Mesenchymal stem cell (in vitro differentiated cells and primary cell): ENCODE measurements around the gene OTOP3.

Experiments used
- DNase-seq: peaks from one replicate; pipeline ENCODE4 v3.0.0-alpha.2; 2013
- H2AFZ ChIP-seq: one replicate; pipeline ENCODE4 v1.6.1; 2013; ENCODE audit warnings: low read depth, mild to moderate bottlenecking, control low read depth, inconsistent platforms, low read length, moderate library complexity
- H2AK5ac ChIP-seq: 2 replicates; pipeline ENCODE4 v1.6.1; 2013; ENCODE audit warnings: low read length, moderate library complexity, mild to moderate bottlenecking, inconsistent platforms; ENCODE audit not compliant: severe bottlenecking
- H2BK120ac ChIP-seq: one replicate; pipeline ENCODE4 v1.6.1; 2013; ENCODE audit warnings: low read depth, mild to moderate bottlenecking, inconsistent platforms, low read length, moderate library complexity
- H2BK12ac ChIP-seq, 2 experiments: one replicate each; pipeline ENCODE4 v1.6.1; 2013; ENCODE audit warnings: inconsistent platforms in 2 of 2, low read length in 2 of 2, mild to moderate bottlenecking in 2 of 2, moderate library complexity in 2 of 2, control low read depth in 1 of 2
- H2BK15ac ChIP-seq: one replicate; pipeline ENCODE4 v1.6.1; 2013; ENCODE audit warnings: mild to moderate bottlenecking, low read depth, inconsistent platforms; ENCODE audit not compliant: poor library complexity, severe bottlenecking
- H2BK5ac ChIP-seq: 2 replicates; pipeline ENCODE4 v1.6.1; 2013; ENCODE audit warnings: low read depth, mild to moderate bottlenecking, low read length, control low read depth, inconsistent platforms; ENCODE audit not compliant: poor library complexity, severe bottlenecking
- H3K14ac ChIP-seq, 2 experiments: one replicate each; pipeline ENCODE4 v1.6.1; 2013; ENCODE audit warnings: inconsistent platforms in 2 of 2, low read length in 2 of 2, control low read depth in 1 of 2, mild to moderate bottlenecking in 1 of 2, moderate library complexity in 1 of 2
- H3K18ac ChIP-seq, 2 experiments: one replicate each; pipeline ENCODE4 v1.6.1; 2013; ENCODE audit warnings: inconsistent platforms in 2 of 2, low read length in 2 of 2, control low read depth in 1 of 2, low read depth in 1 of 2, mild to moderate bottlenecking in 1 of 2
- H3K23ac ChIP-seq, 2 experiments: one replicate each; pipeline ENCODE4 v1.6.1; 2013; ENCODE audit warnings: inconsistent platforms in 2 of 2, low read length in 2 of 2, mild to moderate bottlenecking in 2 of 2, moderate library complexity in 2 of 2, control low read depth in 1 of 2
- H3K27ac ChIP-seq: 2 replicates; pipeline ENCODE4 v1.5.1; 2013; ENCODE audit warnings: mild to moderate bottlenecking, moderate library complexity, low read length, control low read depth, inconsistent platforms; ENCODE audit not compliant: poor library complexity, severe bottlenecking
- H3K27me3 ChIP-seq, 2 experiments: 2 replicates each; pipeline versions ENCODE4 v1.6.1 to v1.7.0; 2013; ENCODE audit warnings: low read length in 2 of 2, mild to moderate bottlenecking in 2 of 2, moderate library complexity in 2 of 2, control low read depth in 1 of 2, inconsistent platforms in 1 of 2; ENCODE audit not compliant: control insufficient read depth in 1 of 2, insufficient read depth in 1 of 2
- H3K36me3 ChIP-seq, 2 experiments: 2 replicates each; pipeline versions ENCODE4 v1.6.1 to v1.7.0; 2013; ENCODE audit warnings: low read length in 2 of 2, control low read depth in 1 of 2, inconsistent platforms in 1 of 2, low read depth in 1 of 2, mild to moderate bottlenecking in 1 of 2; ENCODE audit not compliant: insufficient read depth in 2 of 2, control insufficient read depth in 1 of 2
- H3K4ac ChIP-seq, 2 experiments: one replicate each; pipeline ENCODE4 v1.6.1; 2013; ENCODE audit warnings: inconsistent platforms in 2 of 2, low read length in 2 of 2, mild to moderate bottlenecking in 2 of 2, moderate library complexity in 2 of 2, control low read depth in 1 of 2, low read depth in 1 of 2
- H3K4me1 ChIP-seq: 2 replicates; pipeline ENCODE4 v1.6.1; 2013; ENCODE audit warnings: low read depth, low read length, control low read depth; ENCODE audit not compliant: control insufficient read depth, insufficient read depth
- H3K4me2 ChIP-seq: 2 replicates; pipeline ENCODE4 v1.6.1; 2013; ENCODE audit warnings: low read length, mild to moderate bottlenecking, inconsistent platforms; ENCODE audit not compliant: poor library complexity, severe bottlenecking
- H3K4me3 ChIP-seq, 2 experiments: 2 replicates each; pipeline versions ENCODE4 v1.5.1 to v1.7.0; 2013; ENCODE audit warnings: low read length in 2 of 2, mild to moderate bottlenecking in 2 of 2, control low read depth in 1 of 2, low read depth in 1 of 2; ENCODE audit not compliant: insufficient read depth in 1 of 2
- H3K79me1 ChIP-seq: replicated peaks from 2 replicates; pipeline ENCODE4 v1.6.1; 2013; ENCODE audit warnings: mild to moderate bottlenecking, control low read depth, low read length, inconsistent platforms; ENCODE audit not compliant: poor library complexity, severe bottlenecking
- H3K9ac ChIP-seq: 2 replicates; pipeline ENCODE4 v1.7.0; 2013; ENCODE audit warnings: mild to moderate bottlenecking, low read length, moderate library complexity
- H3K9me3 ChIP-seq: 2 replicates; pipeline ENCODE4 v1.7.0; 2013; ENCODE audit warnings: mild to moderate bottlenecking, low read length; ENCODE audit not compliant: control insufficient read depth
- H4K8ac ChIP-seq: one replicate; pipeline ENCODE4 v1.6.1; 2013; ENCODE audit warnings: inconsistent platforms, mild to moderate bottlenecking, low read length, moderate library complexity
- H4K91ac ChIP-seq: one replicate; pipeline ENCODE4 v1.6.1; 2013; ENCODE audit warnings: mild to moderate bottlenecking, low read length, inconsistent platforms
- WGBS: methylation state at CpG from one replicate; pipeline ENCODE4 v1.1.7; 2013; ENCODE audit warnings: mixed read lengths; 5-methylcytosine and 5-hydroxymethylcytosine counted together

Gene OTOP3

DNA sequence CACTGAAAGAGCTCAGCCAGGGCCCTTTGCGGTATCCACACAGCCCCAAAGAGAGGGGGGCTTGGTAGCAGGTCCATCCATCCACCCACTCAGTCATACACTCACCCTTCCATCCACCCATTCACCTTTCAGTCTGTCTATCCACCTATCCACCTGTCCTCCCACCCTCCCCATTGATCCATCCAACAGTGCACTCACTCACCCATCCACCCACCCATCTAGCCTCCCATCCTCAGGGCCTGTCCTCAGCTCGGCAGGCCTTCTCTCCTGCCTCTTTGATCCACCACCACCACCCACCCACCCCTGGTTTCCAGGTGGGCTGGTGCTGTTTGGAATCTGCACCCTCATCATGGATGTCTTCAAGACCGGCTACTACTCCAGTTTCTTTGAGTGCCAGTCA, 10.5 kb upstream of the OTOP3 start:
- H3K14ac ChIP-seq = no peak overlapping the region
- no peak overlapping the region for H4K91ac ChIP-seq
- no peak overlapping the region for H3K4me2 ChIP-seq
- no peak overlapping the region for H2BK12ac ChIP-seq
- no peaks in the 10 kb centered on the region for H3K79me1 ChIP-seq
- H2AFZ ChIP-seq = no peak overlapping the region
- no peak overlapping the region for H3K4me3 ChIP-seq
- H3K27ac ChIP-seq = no peak overlapping the region
- H3K4ac ChIP-seq = no peak overlapping the region
- H4K8ac ChIP-seq = no peak overlapping the region
- H2BK15ac ChIP-seq = no peak overlapping the region
- 61% methylated on average over 2 of the region's 3 CpGs for WGBS
- no peak overlapping the region for H3K23ac ChIP-seq
- H3K4me1 ChIP-seq = peaks cover 19% of the 10 kb centered on the region
- no peaks in the 10 kb centered on the region for H3K36me3 ChIP-seq
- no peaks in the 10 kb centered on the region for H3K9me3 ChIP-seq
- no peak overlapping the region for H3K18ac ChIP-seq
- no peak overlapping the region for H2BK5ac ChIP-seq
- H3K9ac ChIP-seq = no peak overlapping the region
- no peak overlapping the region for H2BK120ac ChIP-seq
- H3K27me3 ChIP-seq = peaks cover 81 to 82% of the 10 kb centered on the region in 2 experiments
- DNase-seq = no peak
- no peak overlapping the region for H2AK5ac ChIP-seq

- Histone ChIP-seq H3K23ac (no peak overlapping the region), H3K36me3 (no peaks in the 10 kb centered on the region), H3K79me1 (no peaks in the 10 kb centered on the region), H3K4me1 (peaks cover 4% of the 10 kb centered on the region), H3K9me3 (no peaks in the 10 kb centered on the region), H3K9ac (no peak overlapping the region), H3K27ac (no peak overlapping the region), H3K4me3 (no peak overlapping the region), H2BK15ac (no peak overlapping the region), H4K91ac (no peak overlapping the region), H2BK120ac (no peak overlapping the region), H3K14ac (no peak overlapping the region), H3K4ac (no peak overlapping the region), H2AFZ (no peak overlapping the region), H2AK5ac (no peak overlapping the region), H3K27me3 (peaks cover 75 to 86% of the 10 kb centered on the region in 2 experiments), H3K18ac (no peak overlapping the region), H3K4me2 (no peak overlapping the region), H4K8ac (no peak overlapping the region), H2BK12ac (no peak overlapping the region), H2BK5ac (no peak overlapping the region)
- WGBS = 75% methylated on average over 6 of the region's 6 CpGs
- DNase-seq = no peak
These were observed 6.9 kb upstream of the OTOP3 start for GRCh38 chr17:74928786-74929185.

DNA sequence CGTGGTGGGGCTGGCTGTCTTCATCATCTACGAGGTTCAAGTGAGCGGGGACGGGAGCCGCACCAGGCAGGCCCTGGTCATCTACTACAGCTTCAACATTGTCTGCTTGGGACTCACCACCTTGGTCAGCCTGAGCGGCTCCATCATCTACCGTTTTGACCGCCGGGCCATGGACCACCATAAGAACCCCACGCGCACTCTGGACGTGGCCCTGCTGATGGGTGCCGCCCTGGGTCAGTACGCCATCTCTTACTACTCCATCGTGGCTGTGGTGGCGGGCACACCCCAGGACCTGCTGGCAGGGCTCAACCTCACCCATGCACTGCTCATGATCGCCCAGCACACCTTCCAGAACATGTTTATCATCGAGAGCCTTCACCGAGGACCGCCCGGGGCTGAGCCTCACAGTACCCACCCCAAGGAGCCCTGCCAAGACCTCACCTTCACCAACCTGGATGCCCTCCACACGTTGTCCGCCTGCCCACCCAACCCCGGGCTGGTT, 5.1 kb upstream of the OTOP3 start:
- H4K91ac ChIP-seq = no peak overlapping the region
- DNase-seq = no peak
- no peak overlapping the region for H2BK15ac ChIP-seq
- peaks cover 3% of the 10 kb centered on the region for H3K4me1 ChIP-seq
- H2AFZ ChIP-seq = no peak overlapping the region
- no peak overlapping the region for H2BK12ac ChIP-seq
- no peak overlapping the region for H2BK120ac ChIP-seq
- peaks cover 73 to 85% of the 10 kb centered on the region in 2 experiments for H3K27me3 ChIP-seq
- H3K9me3 ChIP-seq = no peaks in the 10 kb centered on the region
- no peak overlapping the region for H3K4me3 ChIP-seq
- no peak overlapping the region for H3K4me2 ChIP-seq
- H3K79me1 ChIP-seq = no peaks in the 10 kb centered on the region
- H3K23ac ChIP-seq = no peak overlapping the region
- no peak overlapping the region for H3K9ac ChIP-seq
- 90% methylated on average over 24 of the region's 24 CpGs for WGBS
- H2BK5ac ChIP-seq = no peak overlapping the region
- no peak overlapping the region for H3K18ac ChIP-seq
- H3K36me3 ChIP-seq = no peaks in the 10 kb centered on the region
- no peak overlapping the region for H3K27ac ChIP-seq
- no peak overlapping the region for H3K14ac ChIP-seq
- H2AK5ac ChIP-seq = no peak overlapping the region
- no peak overlapping the region for H3K4ac ChIP-seq
- no peak overlapping the region for H4K8ac ChIP-seq

DNA sequence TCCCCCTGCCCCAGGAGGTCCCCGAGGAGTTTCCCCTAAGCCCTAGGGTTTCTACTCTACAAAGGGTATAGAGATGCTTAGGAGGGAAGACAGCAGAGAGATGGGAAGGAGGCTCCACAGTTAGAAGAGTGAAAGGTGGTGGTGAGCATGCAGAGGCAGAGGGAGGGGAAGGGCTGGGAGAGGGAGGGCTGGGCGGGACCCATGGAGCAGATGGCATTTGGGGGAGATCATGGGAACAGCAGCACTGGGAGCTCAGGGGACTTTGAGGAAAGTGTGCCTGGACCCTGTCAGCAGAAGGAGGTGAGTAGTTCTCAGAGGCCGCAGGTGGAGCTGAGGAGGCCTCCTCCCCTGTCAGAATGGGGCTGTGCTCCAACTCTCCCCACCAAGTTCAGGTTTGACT, 650 bp upstream of the OTOP3 start:
- H3K4me2 ChIP-seq = no peak overlapping the region
- peaks cover 6% of the 10 kb centered on the region for H3K4me1 ChIP-seq
- no peak overlapping the region for H2BK5ac ChIP-seq
- DNase-seq = no peak
- no peak overlapping the region for H3K14ac ChIP-seq
- H3K9me3 ChIP-seq = no peaks in the 10 kb centered on the region
- no peak overlapping the region for H3K27ac ChIP-seq
- H4K91ac ChIP-seq = no peak overlapping the region
- H2BK15ac ChIP-seq = no peak overlapping the region
- no peak overlapping the region for H4K8ac ChIP-seq
- no peak overlapping the region for H3K23ac ChIP-seq
- H2BK120ac ChIP-seq = no peak overlapping the region
- WGBS = 67% methylated on average over 2 of the region's 3 CpGs
- H3K36me3 ChIP-seq = no peaks in the 10 kb centered on the region
- no peak overlapping the region for H2BK12ac ChIP-seq
- H3K27me3 ChIP-seq = peaks cover 80 to 94% of the 10 kb centered on the region in 2 experiments
- no peak overlapping the region for H3K9ac ChIP-seq
- no peak overlapping the region for H2AFZ ChIP-seq
- no peak overlapping the region for H3K4ac ChIP-seq
- H3K79me1 ChIP-seq = no peaks in the 10 kb centered on the region
- no peak overlapping the region for H2AK5ac ChIP-seq
- no peak overlapping the region for H3K4me3 ChIP-seq
- no peak overlapping the region for H3K18ac ChIP-seq
